ENCODE results near the gene PRIM2.
"Not testable (repeated sequence)": the region's sequence is repeated elsewhere in the genome, so short reads cannot be mapped to it uniquely, and the experiment has no call there.

DNA sequence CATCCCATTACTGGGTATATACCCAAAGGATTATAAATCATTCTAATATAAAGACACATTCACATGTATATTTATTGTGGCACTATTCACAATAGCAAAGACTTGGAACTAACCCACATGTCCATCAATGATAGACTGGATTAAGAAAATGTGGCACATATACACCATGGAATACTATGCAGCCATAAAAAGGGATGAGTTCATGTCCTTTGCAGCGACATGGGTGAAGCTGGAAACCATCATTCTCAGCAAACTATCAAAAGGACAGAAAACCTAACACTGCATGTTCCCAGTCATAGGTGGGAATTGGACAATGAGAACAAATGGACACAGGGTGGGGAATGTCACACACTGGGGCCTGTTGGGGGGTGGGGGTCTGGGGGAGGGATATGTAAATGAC lies 24.0 kb upstream of the PRIM2 start:
- TF ChIP-seq, protein P1, sequence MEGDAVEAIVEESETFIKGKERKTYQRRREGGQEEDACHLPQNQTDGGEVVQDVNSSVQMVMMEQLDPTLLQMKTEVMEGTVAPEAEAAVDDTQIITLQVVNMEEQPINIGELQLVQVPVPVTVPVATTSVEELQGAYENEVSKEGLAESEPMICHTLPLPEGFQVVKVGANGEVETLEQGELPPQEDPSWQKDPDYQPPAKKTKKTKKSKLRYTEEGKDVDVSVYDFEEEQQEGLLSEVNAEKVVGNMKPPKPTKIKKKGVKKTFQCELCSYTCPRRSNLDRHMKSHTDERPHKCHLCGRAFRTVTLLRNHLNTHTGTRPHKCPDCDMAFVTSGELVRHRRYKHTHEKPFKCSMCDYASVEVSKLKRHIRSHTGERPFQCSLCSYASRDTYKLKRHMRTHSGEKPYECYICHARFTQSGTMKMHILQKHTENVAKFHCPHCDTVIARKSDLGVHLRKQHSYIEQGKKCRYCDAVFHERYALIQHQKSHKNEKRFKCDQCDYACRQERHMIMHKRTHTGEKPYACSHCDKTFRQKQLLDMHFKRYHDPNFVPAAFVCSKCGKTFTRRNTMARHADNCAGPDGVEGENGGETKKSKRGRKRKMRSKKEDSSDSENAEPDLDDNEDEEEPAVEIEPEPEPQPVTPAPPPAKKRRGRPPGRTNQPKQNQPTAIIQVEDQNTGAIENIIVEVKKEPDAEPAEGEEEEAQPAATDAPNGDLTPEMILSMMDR (IDR thresholded peaks at IDR 0.05; ENCODE audit: poor library complexity): not testable (repeated sequence)
- not testable (repeated sequence) for TF ChIP-seq EZH2 (IDR thresholded peaks at IDR 0.05; ENCODE audit: borderline replicate concordance); EZH2phosphoT487 (IDR thresholded peaks at IDR 0.05; ENCODE audit: low read depth, severe bottlenecking, unreplicated experiment)

All from hepatocyte (in vitro differentiated cells).